ENCODE results near the gene BCL6. TPM values are rescaled to one million over a fixed set of nuclear protein-coding genes. Genes with fewer than 3 reads are reported as not detected.

Gene BCL6
- total RNA-seq, 4 donors from 2014 or later, result 203 to 661 (median 285) TPM

DNA sequence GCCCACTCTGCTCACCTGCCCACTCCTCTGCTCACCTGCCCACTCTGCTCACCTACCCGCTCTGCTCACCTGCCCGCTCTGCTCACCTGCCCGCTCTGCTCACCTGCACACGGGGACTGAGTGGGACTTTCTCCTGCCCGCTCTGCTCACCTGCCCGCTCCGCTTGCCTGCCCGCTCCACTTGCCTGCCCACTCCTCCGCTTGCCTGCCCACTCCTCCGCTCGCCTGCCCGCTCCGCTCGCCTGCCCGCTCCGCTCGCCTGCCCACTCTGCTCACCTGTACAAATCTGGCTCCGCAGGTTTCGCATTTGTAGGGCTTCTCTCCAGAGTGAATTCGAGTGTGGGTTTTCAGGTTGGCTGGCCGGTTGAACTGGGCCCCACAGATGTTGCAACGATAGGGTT is 20.0 kb downstream of the BCL6 start:
- Histone ChIP-seq H3K27me3 (no peaks in the 10 kb centered on the region), H3K4me3 (no peak overlapping the region), H3K4me1 (peaks cover 16% of the 10 kb centered on the region), H3K9me3 (no peaks in the 10 kb centered on the region), H3K27ac (no peak overlapping the region), H3K36me3 (peaks cover 98% of the 10 kb centered on the region)
- WGBS, result 92% methylated on average over 22 of the region's 22 CpGs
- no peak for DNase-seq (ENCODE audit: low spot score in 2 of 2)
- TF ChIP-seq POLR2A (IDR thresholded peaks at IDR 0.05) (no peak), POLR2AphosphoS5 (IDR thresholded peaks at IDR 0.05) (no peak), EP300 (IDR thresholded peaks at IDR 0.05) (no peak)
- TF ChIP-seq, protein P1, sequence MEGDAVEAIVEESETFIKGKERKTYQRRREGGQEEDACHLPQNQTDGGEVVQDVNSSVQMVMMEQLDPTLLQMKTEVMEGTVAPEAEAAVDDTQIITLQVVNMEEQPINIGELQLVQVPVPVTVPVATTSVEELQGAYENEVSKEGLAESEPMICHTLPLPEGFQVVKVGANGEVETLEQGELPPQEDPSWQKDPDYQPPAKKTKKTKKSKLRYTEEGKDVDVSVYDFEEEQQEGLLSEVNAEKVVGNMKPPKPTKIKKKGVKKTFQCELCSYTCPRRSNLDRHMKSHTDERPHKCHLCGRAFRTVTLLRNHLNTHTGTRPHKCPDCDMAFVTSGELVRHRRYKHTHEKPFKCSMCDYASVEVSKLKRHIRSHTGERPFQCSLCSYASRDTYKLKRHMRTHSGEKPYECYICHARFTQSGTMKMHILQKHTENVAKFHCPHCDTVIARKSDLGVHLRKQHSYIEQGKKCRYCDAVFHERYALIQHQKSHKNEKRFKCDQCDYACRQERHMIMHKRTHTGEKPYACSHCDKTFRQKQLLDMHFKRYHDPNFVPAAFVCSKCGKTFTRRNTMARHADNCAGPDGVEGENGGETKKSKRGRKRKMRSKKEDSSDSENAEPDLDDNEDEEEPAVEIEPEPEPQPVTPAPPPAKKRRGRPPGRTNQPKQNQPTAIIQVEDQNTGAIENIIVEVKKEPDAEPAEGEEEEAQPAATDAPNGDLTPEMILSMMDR (IDR thresholded peaks at IDR 0.05), result no peak

DNA sequence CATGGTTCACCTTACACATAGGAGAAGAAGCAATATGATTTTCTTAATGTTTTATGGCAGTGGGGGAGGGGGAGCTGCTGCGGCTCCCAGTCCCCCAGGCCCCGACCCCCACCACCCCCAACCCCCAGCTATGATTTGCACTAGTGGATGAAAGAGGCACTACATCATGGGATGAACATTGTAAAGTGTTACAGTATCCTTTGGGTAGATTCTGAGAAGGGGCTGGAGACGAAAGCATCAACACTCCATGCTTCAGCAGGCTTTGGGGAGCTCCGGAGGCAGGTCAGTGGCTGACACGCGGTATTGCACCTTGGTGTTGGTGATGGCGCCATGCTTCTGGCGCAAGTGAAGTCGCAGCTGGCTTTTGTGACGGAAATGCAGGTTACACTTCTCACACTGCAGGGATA is 23.1 kb downstream of the BCL6 start:
- DNase-seq (ENCODE audit: low spot score in 2 of 2), result no peak
- no peak overlapping the region for H3K4me3 ChIP-seq
- H3K4me1 ChIP-seq, result peaks cover 10% of the 10 kb centered on the region
- no peak overlapping the region for H3K27ac ChIP-seq
- no peaks in the 10 kb centered on the region for H3K27me3 ChIP-seq
- H3K9me3 ChIP-seq, result no peaks in the 10 kb centered on the region
- TF ChIP-seq EP300 (IDR thresholded peaks at IDR 0.05) (no peak), POLR2AphosphoS5 (IDR thresholded peaks at IDR 0.05) (no peak), POLR2A (IDR thresholded peaks at IDR 0.05) (no peak)
- TF ChIP-seq, protein P1 (IDR thresholded peaks at IDR 0.05), result peak in 1 of 2 donors; percentile 6
- peaks cover 68% of the 10 kb centered on the region for H3K36me3 ChIP-seq
- WGBS, result 91% methylated on average over 10 of the region's 10 CpGs

DNA sequence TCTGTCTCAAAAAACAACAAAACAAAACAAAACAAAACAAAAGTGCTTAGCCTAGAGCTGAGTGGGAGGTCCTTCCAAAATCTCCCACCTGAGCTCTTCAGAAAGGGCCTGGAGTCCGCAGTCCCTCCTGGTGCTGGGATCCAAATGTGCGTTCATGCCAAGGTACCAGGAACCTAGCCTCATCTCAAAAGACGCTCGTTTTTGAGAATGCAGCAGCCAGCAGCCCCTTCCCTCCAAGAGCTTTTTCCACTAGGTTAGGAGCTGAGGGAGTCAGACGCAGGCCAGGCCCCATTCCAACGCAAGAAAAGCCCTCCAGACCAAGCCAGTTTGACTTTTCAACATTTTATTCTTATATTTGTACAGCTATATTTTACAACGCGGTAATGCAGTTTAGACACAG is 24.2 kb downstream of the BCL6 start:
- Histone ChIP-seq H3K4me3 (no peak overlapping the region), H3K4me1 (peaks cover under 1% of the 10 kb centered on the region), H3K27me3 (no peaks in the 10 kb centered on the region), H3K27ac (no peak overlapping the region), H3K9me3 (no peaks in the 10 kb centered on the region), H3K36me3 (peaks cover 56% of the 10 kb centered on the region)
- no peak for DNase-seq (ENCODE audit: low spot score in 2 of 2)
- WGBS, result 94% methylated on average over 8 of the region's 8 CpGs
- TF ChIP-seq POLR2AphosphoS5 (IDR thresholded peaks at IDR 0.05) (no peak), EP300 (IDR thresholded peaks at IDR 0.05) (no peak), POLR2A (IDR thresholded peaks at IDR 0.05) (no peak)
- TF ChIP-seq, protein P1 (IDR thresholded peaks at IDR 0.05), result no peak

DNA sequence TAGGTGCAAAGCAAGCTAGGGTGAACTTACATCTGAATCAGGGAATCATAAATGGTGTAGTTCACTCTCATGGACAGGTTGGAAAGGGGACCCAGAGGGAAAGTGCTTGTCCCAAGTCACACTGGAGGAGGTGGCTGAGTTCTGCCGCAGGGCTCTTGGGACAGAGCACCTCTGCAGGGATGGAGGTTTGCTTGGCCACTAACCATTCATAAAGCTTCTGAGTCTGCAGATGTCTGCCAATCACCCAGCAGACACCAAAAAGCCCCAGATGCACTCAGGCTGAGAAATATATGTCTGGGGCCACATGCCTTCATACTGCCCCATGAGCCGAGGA is 25.0 kb downstream of the BCL6 start:
- TF ChIP-seq POLR2AphosphoS5 (IDR thresholded peaks at IDR 0.05) (peak in 1 of 3 donors; percentile 6), POLR2A (IDR thresholded peaks at IDR 0.05) (no peak), EP300 (IDR thresholded peaks at IDR 0.05) (no peak)
- TF ChIP-seq, protein P1 (IDR thresholded peaks at IDR 0.05), result no peak
- Histone ChIP-seq H3K36me3 (peaks cover 49% of the 10 kb centered on the region), H3K27me3 (no peaks in the 10 kb centered on the region), H3K9me3 (no peaks in the 10 kb centered on the region), H3K27ac (no peak overlapping the region), H3K4me3 (no peak overlapping the region), H3K4me1 (no peaks in the 10 kb centered on the region)
- 92% methylated on average over 2 of the region's 2 CpGs for WGBS
- no peak for DNase-seq (ENCODE audit: low spot score in 2 of 2)

DNA sequence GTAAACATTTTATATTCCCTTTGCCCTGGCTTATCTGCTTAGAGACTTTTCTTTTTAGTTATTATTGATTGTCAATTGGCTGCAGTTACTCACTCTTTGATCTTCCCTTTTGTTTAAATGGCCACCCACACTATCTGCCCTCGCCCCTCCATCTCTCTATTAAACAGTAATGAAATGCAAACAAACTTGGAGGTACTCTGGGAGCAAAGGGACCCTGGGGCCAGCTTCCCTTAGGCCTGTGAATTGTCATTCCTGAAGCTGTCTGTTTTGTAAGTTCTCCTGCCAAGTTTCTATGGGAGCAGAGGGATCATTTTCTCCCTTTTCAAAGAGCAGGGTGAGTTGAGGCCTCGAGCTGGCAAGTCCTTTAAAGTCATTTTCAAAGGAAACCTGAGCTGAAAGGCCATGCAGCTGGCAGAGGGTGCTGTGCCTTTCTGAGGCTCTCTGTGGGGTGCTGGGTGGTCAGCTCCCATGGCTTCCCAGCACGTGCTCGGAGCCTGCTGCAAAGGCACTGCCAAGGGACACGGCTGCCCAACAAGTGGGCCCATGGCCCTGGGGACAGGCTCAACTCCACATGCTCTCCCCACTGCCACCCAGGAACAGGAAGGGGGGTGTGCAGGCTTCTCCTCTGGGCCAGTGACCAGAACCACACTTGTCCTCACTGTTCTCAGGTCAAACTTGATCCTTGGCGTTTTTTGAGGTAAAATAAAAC is 25.5 kb downstream of the BCL6 start:
- H3K27ac ChIP-seq, result no peak overlapping the region
- no peak for DNase-seq (ENCODE audit: low spot score in 2 of 2)
- H3K4me1 ChIP-seq, result no peaks in the 10 kb centered on the region

More for the DNA sequence above, 25.5 kb downstream of the BCL6 start:
- peaks cover 44% of the 10 kb centered on the region for H3K36me3 ChIP-seq
- no peak overlapping the region for H3K4me3 ChIP-seq
- TF ChIP-seq EP300 (IDR thresholded peaks at IDR 0.05), result no peak
- no peak for TF ChIP-seq POLR2A (IDR thresholded peaks at IDR 0.05)
- TF ChIP-seq, protein P1 (IDR thresholded peaks at IDR 0.05), result no peak
- TF ChIP-seq POLR2AphosphoS5 (IDR thresholded peaks at IDR 0.05), result no peak
- WGBS, result 52% methylated on average over 5 of the region's 6 CpGs
- no peaks in the 10 kb centered on the region for H3K27me3 ChIP-seq
- H3K9me3 ChIP-seq, result no peaks in the 10 kb centered on the region
